B cell (primary cell): Measurements from ENCODE around the gene CHPF2. TPM values are rescaled to one million over a fixed set of nuclear protein-coding genes. Genes with fewer than 3 reads are reported as not detected.

Experiments
- ATAC-seq: fragments of 200-7000 bp; cut with Tn5 transposase; one replicate; pipeline ENCODE4 v1.10.0; 2021; ENCODE audit warnings: low read depth, mild to moderate bottlenecking, moderate number of reproducible peaks, moderate library complexity
- CTCF ChIA-PET: fragments of 350-600 bp; sonication (Branson Sonifier 250); formaldehyde crosslinking; loops from one replicate; lab custom pipeline; 2021; ENCODE audit warnings: antibody characterized with exemption, inconsistent platforms; lab: Charles Lee
- POLR2A ChIA-PET: fragments of 350-600 bp; sonication (Branson Sonifier 250); formaldehyde crosslinking; loops from one replicate; lab custom pipeline; 2021; ENCODE audit warnings: antibody characterized with exemption; lab: Charles Lee
- DNase-seq: peaks from one replicate; pipeline ENCODE4 v3.0.0; 2013
- H2AFZ ChIP-seq: 2 replicates; pipeline ENCODE4 v1.6.1; 2012; ENCODE audit warnings: mild to moderate bottlenecking, low read depth, low read length; ENCODE audit not compliant: insufficient read depth, poor library complexity, severe bottlenecking
- H3K27ac ChIP-seq, 2 donors: 1 replicate in 1 of 2; 2 replicates in 1 of 2; pipeline ENCODE4 v1.5.1; 2012 to 2013; ENCODE audit warnings: low read length in 2 of 2, mild to moderate bottlenecking in 2 of 2, moderate library complexity in 1 of 2
- H3K27me3 ChIP-seq, 4 experiments: fragments of 200-600 bp in 1 of 4; sonication (generic) in 1 of 4; replicated peaks in 1 of 4; 1 replicate in 2 of 4; 2 replicates in 2 of 4; pipeline versions ENCODE4 v1.6.1 to v1.7.0; 2013 to 2016; ENCODE audit warnings: low read length in 3 of 4, mild to moderate bottlenecking in 2 of 4, mixed read lengths in 1 of 4, moderate library complexity in 1 of 4; ENCODE audit not compliant: insufficient read depth in 4 of 4, control insufficient read depth in 3 of 4; ENCODE audit errors: control extremely low read depth in 1 of 4
- H3K36me3 ChIP-seq, 2 experiments: replicated peaks in 1 of 2; 1 replicate in 1 of 2; 2 replicates in 1 of 2; pipeline versions ENCODE4 v1.6.1 to v1.7.1; 2013; ENCODE audit warnings: low read length in 1 of 2; ENCODE audit not compliant: insufficient read depth in 2 of 2, control insufficient read depth in 1 of 2; ENCODE audit errors: control extremely low read depth in 1 of 2, extremely low read depth in 1 of 2
- H3K4me1 ChIP-seq, 2 donors: fragments of 200-600 bp in 1 of 2; sonication (generic) in 1 of 2; 1 replicate in 1 of 2; 2 replicates in 1 of 2; pipeline versions ENCODE4 v1.5.1 to v1.6.1; 2013 to 2017; ENCODE audit warnings: low read length in 2 of 2; ENCODE audit not compliant: control insufficient read depth in 2 of 2, insufficient read depth in 2 of 2
- H3K4me2 ChIP-seq: replicated peaks from 2 replicates; pipeline ENCODE3; 2012; ENCODE audit warnings: mild to moderate bottlenecking, low read depth, low read length; ENCODE audit not compliant: poor library complexity, severe bottlenecking
- H3K4me3 ChIP-seq, 5 experiments: fragments of 200-600 bp in 1 of 5; sonication (generic) in 1 of 5; 1 replicate in 3 of 5; 2 replicates in 2 of 5; pipeline versions ENCODE4 v1.5.1 to v1.7.0; 2011 to 2016; ENCODE audit warnings: low read length in 4 of 5, mild to moderate bottlenecking in 4 of 5, low read depth in 2 of 5, control low read depth in 1 of 5, moderate library complexity in 1 of 5; ENCODE audit not compliant: insufficient read depth in 1 of 5; ENCODE audit errors: control extremely low read depth in 1 of 5, extremely low read depth in 1 of 5
- H3K79me2 ChIP-seq: fragments of 200-600 bp; sonication (generic); one replicate; pipeline ENCODE4 v1.6.0; 2016; ENCODE audit warnings: low read length; ENCODE audit not compliant: control insufficient read depth, insufficient read depth
- H3K9ac ChIP-seq: fragments of 200-600 bp; sonication (generic); 2 replicates; pipeline ENCODE4 v1.6.1; 2017; ENCODE audit warnings: mild to moderate bottlenecking, low read length, moderate library complexity
- H3K9me3 ChIP-seq, 3 donors: one replicate each; pipeline versions ENCODE4 v1.6.1 to v1.7.1; 2013; ENCODE audit warnings: low read length in 2 of 3; ENCODE audit not compliant: control insufficient read depth in 2 of 3, insufficient read depth in 1 of 3; ENCODE audit errors: control extremely low read depth in 1 of 3
- H4K20me1 ChIP-seq: 2 replicates; pipeline ENCODE4 v1.6.0; 2012; ENCODE audit warnings: mild to moderate bottlenecking, low read length; ENCODE audit not compliant: insufficient read depth, control insufficient read depth, poor library complexity, severe bottlenecking
- H3K27ac Mint-ChIP-seq: one replicate; pipeline ENCODE4 v1.8.0; 2021; ENCODE audit warnings: mixed read lengths
- H3K27me3 Mint-ChIP-seq: one replicate; pipeline ENCODE4 v1.8.0; 2021; ENCODE audit warnings: mixed read lengths
- H3K4me1 Mint-ChIP-seq: one replicate; pipeline ENCODE4 v1.8.0; 2021; ENCODE audit warnings: mixed read lengths
- H3K4me3 Mint-ChIP-seq: one replicate; pipeline ENCODE4 v1.8.0; 2021; ENCODE audit warnings: mixed read lengths
- H3K9me3 Mint-ChIP-seq: one replicate; pipeline ENCODE4 v1.8.0; 2022; ENCODE audit warnings: mixed read lengths; ENCODE audit not compliant: insufficient read depth
- CTCF ChIP-seq: fragments of 200-600 bp; IDR thresholded peaks from one replicate; pipeline ENCODE4 v1.8.0; 2022; ENCODE audit warnings: antibody characterized with exemption, mild to moderate bottlenecking
- EZH2 ChIP-seq: IDR thresholded peaks from 2 replicates; pipeline ENCODE4 v1.6.1; 2012; ENCODE audit warnings: borderline replicate concordance, low read depth, mild to moderate bottlenecking, moderate library complexity, low read length; ENCODE audit not compliant: insufficient read depth, poor library complexity, severe bottlenecking
- WGBS: methylation state at CpG from one replicate; pipeline ENCODE4 v1.1.5; 2013; ENCODE audit warnings: missing lambda C conversion rate; ENCODE audit not compliant: insufficient coverage; 5-methylcytosine and 5-hydroxymethylcytosine counted together
- intact Hi-C: fragments of 100-400 bp; cut with micrococcal nuclease; formaldehyde crosslinking; loops from one replicate; pipeline ENCODE4 v1.10.0; 2022
- polyA plus RNA-seq: library from polyadenylated mRNA; depleted of rRNA; stranded (reverse); fragments of >200 nt; gene quantifications from 2 replicates; pipeline ENCODE4 v1.2.3, GENCODE V29; 2012
- total RNA-seq, 2 donors: library from RNA; stranded (reverse); fragments of 120-200 nt in 1 of 2; gene quantifications; 1 replicate in 1 of 2; 2 replicates in 1 of 2; pipeline versions ENCODE4 v1.2.3 to v1.2.4, GENCODE V29; 2013 to 2022

The CHPF2 gene
- total and polyA plus RNA-seq, 2 donors (not counting 1 experiment from before 2014, with no cell fraction given) = 39.4 to 39.9 TPM

GRCh38 chr7:151238924-151239836 is 6.9 kb downstream of the CHPF2 start:
- WGBS = 90% methylated on average over 21 of the region's 25 CpGs
- H3K36me3 ChIP-seq = peaks cover 0 to 27% of the 10 kb centered on the region in 2 experiments
- peaks cover 13 to 17% of the 10 kb centered on the region in 2 donors for H3K4me1 ChIP-seq
- H3K4me3 ChIP-seq = no peak overlapping the region
- POLR2A ChIA-PET = no interaction called here
- H3K27ac ChIP-seq = no peak overlapping the region
- peaks cover 0 to 4% (median 0%) of the 10 kb centered on the region in 4 experiments for H3K27me3 ChIP-seq
- TF ChIP-seq EZH2 (no peak), CTCF (no peak)
- peaks cover 26% of the 10 kb centered on the region for H4K20me1 ChIP-seq
- no peak overlapping the region for H3K9ac ChIP-seq
- H3K4me3 Mint-ChIP-seq = no peak overlapping the region
- intact Hi-C loops = no loop called here
- no peak for DNase-seq
- peak overlapping the region; percentile 10 for H3K27ac Mint-ChIP-seq
- no peak for ATAC-seq
- H3K4me2 ChIP-seq = no peak overlapping the region
- CTCF ChIA-PET = interaction anchor here (0.8 kb wide), 1 partner anchor 65 kb away, joined by 3 read pairs; no protein-coding TSS in a partner anchor
- peaks cover 24% of the 10 kb centered on the region for H3K4me1 Mint-ChIP-seq
- H2AFZ ChIP-seq = no peak overlapping the region
- H3K79me2 ChIP-seq = peaks cover 11% of the 10 kb centered on the region
- no peaks in the 10 kb centered on the region for H3K9me3 Mint-ChIP-seq
- H3K27me3 Mint-ChIP-seq = peaks cover 4% of the 10 kb centered on the region
- peaks cover 0 to 3% (median 0%) of the 10 kb centered on the region in 3 donors for H3K9me3 ChIP-seq
